HepG2 (cell line): ENCODE measurements around the gene RTRAF. TPM values are rescaled to one million over a fixed set of nuclear protein-coding genes. Genes with fewer than 3 reads are reported as not detected.

Experiments
- ATAC-seq: fragments of 200-7000 bp; cut with Tn5 transposase; 3 replicates; pipeline ENCODE4 v1.9.1; 2020; ENCODE audit warnings: mild to moderate bottlenecking, moderate library complexity
- BruUV-seq: library from RNA; stranded (reverse); fragments of 400-500 nt; replicated peaks from 2 replicates; lab custom pipeline; 2021; lab: Mats Ljungman, UMichigan
- CTCF ChIA-PET: fragments of 300-600 bp; formaldehyde crosslinking; extraction: SDS; loops from one replicate; lab custom pipeline; 2021; ENCODE audit warnings: low total read pairs, inconsistent platforms, low intra/inter-chr PET ratio; lab: Yijun Ruan, JAX
- POLR2A ChIA-PET: fragments of 350-600 bp; sonication (Branson Sonifier 250); formaldehyde crosslinking; loops from one replicate; lab custom pipeline; 2020; ENCODE audit warnings: antibody characterized with exemption, inconsistent platforms; lab: Yijun Ruan, JAX
- DNase-seq: peaks from one replicate; pipeline ENCODE4 v3.0.0-alpha.2; 2015; ENCODE audit warnings: low spot score
- FAIRE-seq: peaks from 3 replicates; lab custom pipeline; 2011; peaks lifted over from hg19 to GRCh38; lab: Jason Lieb, UNC
- H2AFZ ChIP-seq: one replicate; pipeline ENCODE4 v1.6.1; 2011; ENCODE audit warnings: low read length, inconsistent platforms
- H3K27ac ChIP-seq: fragments of 300-600 bp; 3 replicates; pipeline ENCODE4 v1.8.0; 2011; ENCODE audit warnings: mixed run types, mild to moderate bottlenecking, mixed read lengths, low read length, inconsistent platforms; ENCODE audit not compliant: insufficient read depth; ENCODE audit errors: extremely low read length
- H3K27me3 ChIP-seq, 2 experiments: fragments of 200-600 bp in 1 of 2; 2 replicates in 1 of 2; 3 replicates in 1 of 2; pipeline versions ENCODE4 v1.6.0 to v1.8.0; 2011; ENCODE audit warnings: low read length in 2 of 2, mild to moderate bottlenecking in 2 of 2, moderate library complexity in 2 of 2, inconsistent platforms in 1 of 2; ENCODE audit not compliant: insufficient read depth in 2 of 2, control insufficient read depth in 1 of 2
- H3K36me3 ChIP-seq, 2 experiments: fragments of 200-600 bp in 1 of 2; replicated peaks in 1 of 2; 2 replicates in 1 of 2; 3 replicates in 1 of 2; pipeline versions ENCODE4 v1.5.1 to v1.8.0; 2011; ENCODE audit warnings: low read length in 2 of 2, inconsistent platforms in 1 of 2; ENCODE audit not compliant: insufficient read depth in 2 of 2, control insufficient read depth in 1 of 2
- H3K4me1 ChIP-seq: 2 replicates; pipeline ENCODE4 v1.5.1; 2012; ENCODE audit warnings: low read length, inconsistent platforms; ENCODE audit not compliant: insufficient read depth
- H3K4me2 ChIP-seq: 2 replicates; pipeline ENCODE4 v1.6.0; 2011; ENCODE audit warnings: low read depth, low read length, inconsistent platforms
- H3K4me3 ChIP-seq, 3 experiments: fragments of 200-600 bp in 1 of 3; sonication (generic), shearing (Covaris generic) in 1 of 3; replicated peaks in 1 of 3; 2 replicates each; pipeline ENCODE4 v1.5.1; 2011 to 2016; ENCODE audit warnings: low read length in 3 of 3, inconsistent platforms in 2 of 3, low read depth in 2 of 3, mild to moderate bottlenecking in 2 of 3, control low read depth in 1 of 3, mixed read lengths in 1 of 3; ENCODE audit not compliant: insufficient read depth in 1 of 3
- H3K79me2 ChIP-seq: one replicate; pipeline ENCODE4 v1.6.1; 2011; ENCODE audit warnings: low read length, inconsistent platforms; ENCODE audit not compliant: insufficient read depth
- H3K9ac ChIP-seq: 2 replicates; pipeline ENCODE4 v1.6.0; 2011; ENCODE audit warnings: mild to moderate bottlenecking, low read depth, low read length, inconsistent platforms; ENCODE audit not compliant: insufficient read depth
- H3K9me3 ChIP-seq: 2 replicates; pipeline ENCODE4 v1.5.1; 2012; ENCODE audit warnings: mild to moderate bottlenecking, low read length
- H4K20me1 ChIP-seq: 2 replicates; pipeline ENCODE4 v1.6.0; 2011; ENCODE audit warnings: inconsistent platforms, mild to moderate bottlenecking, low read length, moderate library complexity; ENCODE audit not compliant: insufficient read depth
- BCL6 ChIP-seq: IDR thresholded peaks from 2 replicates; pipeline ENCODE4 v1.6.1; 2016; ENCODE audit warnings: missing genetic modification reagents, missing compliant biosample characterization
- LBX2 ChIP-seq: sonication (generic); formaldehyde crosslinking; IDR thresholded peaks from 2 replicates; pipeline ENCODE4 v1.5.0; 2020; ENCODE audit warnings: missing genetic modification reagents, mild to moderate bottlenecking, borderline replicate concordance
- NR2F6 ChIP-seq, 2 experiments: IDR thresholded peaks; 2 replicates each; pipeline ENCODE4 v1.6.1; 2016; ENCODE audit warnings: antibody characterized with exemption in 1 of 2, mild to moderate bottlenecking in 1 of 2
- TEF ChIP-seq: sonication (generic); formaldehyde crosslinking; IDR thresholded peaks from 2 replicates; pipeline ENCODE4 v1.5.0; 2020; ENCODE audit warnings: missing genetic modification reagents
- ZBTB3 ChIP-seq: sonication (generic); formaldehyde crosslinking; IDR thresholded peaks from 2 replicates; pipeline ENCODE4 v1.4.0; 2020; ENCODE audit warnings: low read depth, mild to moderate bottlenecking, moderate library complexity, missing genetic modification reagents, borderline replicate concordance
- ZNF10 ChIP-seq: sonication (generic); formaldehyde crosslinking; IDR thresholded peaks from 2 replicates; pipeline ENCODE4 v1.4.0; 2020; ENCODE audit warnings: mild to moderate bottlenecking, low read depth, missing genetic modification reagents, borderline replicate concordance
- ZNF513 ChIP-seq: sonication (generic); formaldehyde crosslinking; conservative IDR thresholded peaks from 2 replicates; pipeline ENCODE4 v1.5.0; 2020; ENCODE audit warnings: missing genetic modification reagents
- ZNF747 ChIP-seq: sonication (generic); formaldehyde crosslinking; IDR thresholded peaks from 2 replicates; pipeline ENCODE4 v1.8.1; 2023; ENCODE audit warnings: missing genetic modification reagents, mild to moderate bottlenecking, borderline replicate concordance
- WGBS: methylation state at CpG from one replicate; pipeline ENCODE4 v1.1.6; 2017; ENCODE audit warnings: low lambda C conversion rate; 5-methylcytosine and 5-hydroxymethylcytosine counted together
- in situ Hi-C: cut with HindIII; loops from 2 replicates; pipeline ENCODE4 v1.10.0; 2017; ENCODE audit warnings: low pct_unique_long_range_greater_than_20kb; ENCODE audit not compliant: extremely low pct_ligation_motif_present
- intact Hi-C: fragments of 100-400 bp; cut with micrococcal nuclease; formaldehyde crosslinking; loops from one replicate; pipeline ENCODE4 v1.10.0; 2022; ENCODE audit not compliant: unreplicated experiment
- polyA plus RNA-seq, 8 experiments: library from polyadenylated mRNA; depleted of rRNA in 3 of 8; stranded (reverse) in 7 of 8; unstranded in 1 of 8; fragments of >200 nt; fragmentation: Illumina TruSeq in 4 of 8; extraction: Trizol in 4 of 8; gene quantifications; 2 replicates each; pipeline versions ENCODE4 v1.2.1 to v1.2.3, GENCODE V29; 2011 to 2016; ENCODE audit warnings: low read depth in 4 of 8, missing spikeins in 1 of 8, mixed read lengths in 1 of 8; ENCODE audit not compliant: insufficient read depth in 1 of 8
- total RNA-seq, 5 experiments: library from RNA; depleted of rRNA; stranded (reverse); fragments of >200 nt; fragmentation: Illumina TruSeq; extraction: Trizol; gene quantifications; 2 replicates each; pipeline ENCODE4 v1.2.3, GENCODE V29; 2016; ENCODE audit warnings: low read depth in 1 of 5
- TF ChIP-seq, protein P1 (sequence below): sonication (generic); formaldehyde crosslinking; IDR thresholded peaks from 2 replicates; pipeline ENCODE4 v1.5.0; 2020; ENCODE audit warnings: missing genetic modification reagents
- TF ChIP-seq, protein P2 (sequence below): sonication (generic); formaldehyde crosslinking; IDR thresholded peaks from 2 replicates; pipeline ENCODE4 v1.8.1; 2023; ENCODE audit warnings: mild to moderate bottlenecking, inconsistent platforms, moderate library complexity, missing genetic modification reagents, borderline replicate concordance
- TF ChIP-seq, protein P3 (sequence below): sonication (generic); formaldehyde crosslinking; IDR thresholded peaks from 2 replicates; pipeline ENCODE4 v1.4.0; 2020; ENCODE audit warnings: missing genetic modification reagents

Gene RTRAF
- total and polyA plus RNA-seq, 2 of the 13 experiments (the other 11 are each of a cell fraction or from before 2014, with no cell fraction given) = 137 to 258 TPM

GRCh38 chr14:52008136-52008535 is 18.8 kb downstream of the RTRAF start:
- 92% methylated on average over 4 of the region's 4 CpGs for WGBS
- H3K4me3 ChIP-seq = no peak overlapping the region
- intact Hi-C loops = no loop called here
- FAIRE-seq (no peak), ATAC-seq (no peak), DNase-seq (no peak)
- H3K27me3 ChIP-seq = no peaks in the 10 kb centered on the region
- POLR2A ChIA-PET = no interaction called here
- no peaks in the 10 kb centered on the region for H3K79me2 ChIP-seq
- no peak overlapping the region for H3K9ac ChIP-seq
- 0 out of 2 replicates have a peak, but pooled peaks cover 6% of the 10 kb centered on the region for H3K4me1 ChIP-seq
- BruUV-seq = no TSS peak
- H2AFZ ChIP-seq = no peak overlapping the region
- no peak overlapping the region for H3K4me2 ChIP-seq
- H3K9me3 ChIP-seq = no peaks in the 10 kb centered on the region
- CTCF ChIA-PET = no interaction called here
- no peaks in the 10 kb centered on the region for H4K20me1 ChIP-seq
- H3K36me3 ChIP-seq = peaks cover 18 to 82% of the 10 kb centered on the region in 2 experiments
- no peak overlapping the region for H3K27ac ChIP-seq
- in situ Hi-C loops = no loop called here
- TF ChIP-seq BCL6 (no peak), ZBTB3 (CRISPR knock-in tag) (no peak), TEF (CRISPR knock-in tag) (no peak), ZNF513 (CRISPR knock-in tag) (no peak), ZNF10 (CRISPR knock-in tag) (no peak), LBX2 (no peak), NR2F6 (IDR thresholded peaks at IDR 0.05) (no peak), NR2F6 (CRISPR knock-in tag; IDR thresholded peaks at IDR 0.05) (no peak), ZNF747 (CRISPR knock-in tag) (no peak)
- TF ChIP-seq, protein P1, sequence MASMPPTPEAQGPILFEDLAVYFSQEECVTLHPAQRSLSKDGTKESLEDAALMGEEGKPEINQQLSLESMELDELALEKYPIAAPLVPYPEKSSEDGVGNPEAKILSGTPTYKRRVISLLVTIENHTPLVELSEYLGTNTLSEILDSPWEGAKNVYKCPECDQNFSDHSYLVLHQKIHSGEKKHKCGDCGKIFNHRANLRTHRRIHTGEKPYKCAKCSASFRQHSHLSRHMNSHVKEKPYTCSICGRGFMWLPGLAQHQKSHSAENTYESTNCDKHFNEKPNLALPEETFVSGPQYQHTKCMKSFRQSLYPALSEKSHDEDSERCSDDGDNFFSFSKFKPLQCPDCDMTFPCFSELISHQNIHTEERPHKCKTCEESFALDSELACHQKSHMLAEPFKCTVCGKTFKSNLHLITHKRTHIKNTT (CRISPR knock-in tag) = no peak
- TF ChIP-seq, protein P2, sequence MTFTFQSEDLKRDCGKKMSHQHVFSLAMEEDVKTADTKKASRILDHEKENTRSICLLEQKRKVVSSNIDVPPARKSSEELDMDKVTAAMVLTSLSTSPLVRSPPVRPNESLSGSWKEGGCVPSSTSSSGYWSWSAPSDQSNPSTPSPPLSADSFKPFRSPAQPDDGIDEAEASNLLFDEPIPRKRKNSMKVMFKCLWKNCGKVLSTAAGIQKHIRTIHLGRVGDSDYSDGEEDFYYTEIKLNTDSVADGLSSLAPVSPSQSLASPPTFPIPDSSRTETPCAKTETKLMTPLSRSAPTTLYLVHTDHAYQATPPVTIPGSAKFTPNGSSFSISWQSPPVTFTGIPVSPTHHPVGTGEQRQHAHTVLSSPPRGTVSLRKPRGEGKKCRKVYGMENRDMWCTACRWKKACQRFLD (CRISPR knock-in tag) = no peak
- TF ChIP-seq, protein P3, sequence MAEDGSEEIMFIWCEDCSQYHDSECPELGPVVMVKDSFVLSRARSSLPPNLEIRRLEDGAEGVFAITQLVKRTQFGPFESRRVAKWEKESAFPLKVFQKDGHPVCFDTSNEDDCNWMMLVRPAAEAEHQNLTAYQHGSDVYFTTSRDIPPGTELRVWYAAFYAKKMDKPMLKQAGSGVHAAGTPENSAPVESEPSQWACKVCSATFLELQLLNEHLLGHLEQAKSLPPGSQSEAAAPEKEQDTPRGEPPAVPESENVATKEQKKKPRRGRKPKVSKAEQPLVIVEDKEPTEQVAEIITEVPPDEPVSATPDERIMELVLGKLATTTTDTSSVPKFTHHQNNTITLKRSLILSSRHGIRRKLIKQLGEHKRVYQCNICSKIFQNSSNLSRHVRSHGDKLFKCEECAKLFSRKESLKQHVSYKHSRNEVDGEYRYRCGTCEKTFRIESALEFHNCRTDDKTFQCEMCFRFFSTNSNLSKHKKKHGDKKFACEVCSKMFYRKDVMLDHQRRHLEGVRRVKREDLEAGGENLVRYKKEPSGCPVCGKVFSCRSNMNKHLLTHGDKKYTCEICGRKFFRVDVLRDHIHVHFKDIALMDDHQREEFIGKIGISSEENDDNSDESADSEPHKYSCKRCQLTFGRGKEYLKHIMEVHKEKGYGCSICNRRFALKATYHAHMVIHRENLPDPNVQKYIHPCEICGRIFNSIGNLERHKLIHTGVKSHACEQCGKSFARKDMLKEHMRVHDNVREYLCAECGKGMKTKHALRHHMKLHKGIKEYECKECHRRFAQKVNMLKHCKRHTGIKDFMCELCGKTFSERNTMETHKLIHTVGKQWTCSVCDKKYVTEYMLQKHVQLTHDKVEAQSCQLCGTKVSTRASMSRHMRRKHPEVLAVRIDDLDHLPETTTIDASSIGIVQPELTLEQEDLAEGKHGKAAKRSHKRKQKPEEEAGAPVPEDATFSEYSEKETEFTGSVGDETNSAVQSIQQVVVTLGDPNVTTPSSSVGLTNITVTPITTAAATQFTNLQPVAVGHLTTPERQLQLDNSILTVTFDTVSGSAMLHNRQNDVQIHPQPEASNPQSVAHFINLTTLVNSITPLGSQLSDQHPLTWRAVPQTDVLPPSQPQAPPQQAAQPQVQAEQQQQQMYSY = no peak
